Activated naive CD4-positive, alpha-beta T cell treated with anti-CD3 and anti-CD28 coated beads, Interleukin-2, amount 50 U/mL, for 72 hours (primary cell): Measurements from ENCODE around the gene RNGTT. TPM values are rescaled to one million over a fixed set of nuclear protein-coding genes. Genes with fewer than 3 reads are reported as not detected.
"Not testable (repeated sequence)": the region's sequence is repeated elsewhere in the genome, so short reads cannot be mapped to it uniquely, and the experiment has no call there.

Experiments used
- ATAC-seq, 2 donors: fragments of 150-1000 bp; cut with Tn5 transposase; 2 replicates each; pipeline ENCODE4 v1.10.0; 2021; ENCODE audit warnings: mild to moderate bottlenecking in 2 of 2, moderate library complexity in 2 of 2
- DNase-seq, 2 donors: peaks; one replicate each; pipeline ENCODE4 v3.0.0; 2021 to 2022; ENCODE audit warnings: low spot score in 2 of 2
- H3K27ac Mint-ChIP-seq, 2 donors: one replicate each; pipeline ENCODE4 v1.8.0; 2022; ENCODE audit warnings: mild to moderate bottlenecking in 2 of 2, mixed read lengths in 2 of 2
- H3K36me3 Mint-ChIP-seq, 2 donors: one replicate each; pipeline ENCODE4 v1.8.0; 2022; ENCODE audit warnings: mixed read lengths in 2 of 2
- H3K9me3 Mint-ChIP-seq, 2 donors: one replicate each; pipeline ENCODE4 v1.8.0; 2022; ENCODE audit warnings: mixed read lengths in 2 of 2
- total RNA-seq, 2 donors: library from RNA; stranded (reverse); gene quantifications; one replicate each; pipeline ENCODE4 v1.2.3, GENCODE V29; 2022

The RNGTT gene
- total RNA-seq, 2 donors from 2014 or later = 22.3 to 28.7 TPM

DNA sequence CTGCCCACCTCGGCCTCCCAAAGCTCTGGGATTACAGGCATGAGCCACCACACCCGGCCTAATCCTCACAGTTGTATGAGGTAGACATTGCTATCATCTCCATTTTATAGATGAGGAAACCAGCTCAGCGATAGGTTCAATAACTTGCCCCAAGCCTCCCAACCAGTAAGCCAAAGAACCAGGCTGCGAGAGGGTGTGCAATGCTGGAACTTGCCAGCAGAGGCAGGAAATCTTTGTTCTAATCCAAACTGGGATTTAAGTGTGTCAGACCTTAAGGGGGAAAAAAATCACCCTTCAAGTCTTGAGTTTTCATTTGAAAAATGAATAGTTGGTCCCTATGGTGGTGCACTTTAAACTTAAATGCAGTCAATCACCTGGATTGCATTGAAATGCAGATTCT lies 20.1 kb upstream of the RNGTT start:
- DNase-seq (no peak), ATAC-seq (no peak)
- Mint-ChIP-seq H3K9me3 (no peaks in the 10 kb centered on the region), H3K27ac (no peak overlapping the region), H3K36me3 (no peaks in the 10 kb centered on the region)

DNA sequence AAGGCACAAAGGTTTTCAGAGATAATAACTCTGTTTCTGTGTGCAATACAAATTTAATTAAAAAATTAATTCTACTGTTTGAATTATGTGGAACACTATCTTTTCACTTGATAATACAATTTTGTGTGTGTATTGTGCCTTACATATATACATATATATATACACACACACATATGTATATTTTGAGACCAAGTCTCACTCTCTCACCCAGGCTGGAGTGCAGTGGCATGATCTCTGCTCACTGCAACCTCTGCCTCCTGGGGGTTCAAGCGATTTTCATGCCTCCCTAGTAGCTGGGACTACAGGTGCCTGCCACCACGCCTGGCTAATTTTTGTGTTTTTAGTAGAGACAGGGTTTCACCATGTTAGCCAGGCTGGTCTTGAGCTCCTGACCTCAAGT lies 19.7 kb upstream of the RNGTT start:
- not testable (repeated sequence) for H3K27ac Mint-ChIP-seq, H3K9me3 Mint-ChIP-seq, DNase-seq, H3K36me3 Mint-ChIP-seq
- ATAC-seq = peak; percentile 4 to 21

DNA sequence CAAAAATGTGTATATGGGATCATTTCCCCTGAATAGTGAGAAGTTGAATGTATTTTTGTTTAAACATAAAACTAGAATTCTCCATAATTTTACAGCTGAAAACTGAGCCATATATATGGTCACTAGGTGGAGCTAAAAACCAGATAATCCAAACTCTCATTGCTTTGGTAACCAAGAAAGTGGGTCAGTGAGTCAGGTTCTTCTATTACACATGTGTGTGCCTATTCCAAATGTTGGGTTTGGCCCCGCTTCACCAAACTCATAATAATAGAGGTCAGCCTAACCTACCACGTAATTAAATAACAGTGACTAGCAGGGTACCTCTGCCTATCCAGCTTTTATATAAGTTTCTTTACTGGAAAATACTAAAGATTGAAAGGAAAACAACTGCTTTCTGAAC lies 19.3 kb upstream of the RNGTT start:
- peak in 1 of 2 donors; percentile 22 for DNase-seq
- Mint-ChIP-seq H3K36me3 (no peaks in the 10 kb centered on the region), H3K27ac (no peak overlapping the region), H3K9me3 (no peaks in the 10 kb centered on the region)
- peak; percentile 94 to 99 for ATAC-seq

DNA sequence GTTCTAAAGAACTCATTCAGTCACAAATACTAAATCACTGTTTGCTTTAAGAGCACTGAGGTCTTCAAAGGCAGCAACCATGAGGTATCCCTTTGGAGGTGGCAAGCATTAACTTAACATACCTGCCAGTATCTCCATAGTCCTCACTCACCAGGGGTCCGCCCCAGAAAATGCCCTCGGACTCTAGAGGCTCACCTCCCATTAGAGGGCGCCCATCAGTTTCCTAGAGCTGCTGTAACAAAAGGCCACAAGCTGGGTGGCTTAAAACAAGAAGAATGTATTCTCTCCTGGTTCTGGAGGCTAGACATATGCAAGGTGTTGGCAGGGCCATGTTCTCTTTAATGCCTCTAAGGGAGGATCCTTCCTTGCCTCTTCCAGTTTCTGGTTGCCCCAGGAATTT lies 12.0 kb upstream of the RNGTT start:
- ATAC-seq (no peak), DNase-seq (no peak)
- H3K36me3 Mint-ChIP-seq = no peaks in the 10 kb centered on the region
- H3K9me3 Mint-ChIP-seq = no peaks in the 10 kb centered on the region
- no peak overlapping the region for H3K27ac Mint-ChIP-seq

DNA sequence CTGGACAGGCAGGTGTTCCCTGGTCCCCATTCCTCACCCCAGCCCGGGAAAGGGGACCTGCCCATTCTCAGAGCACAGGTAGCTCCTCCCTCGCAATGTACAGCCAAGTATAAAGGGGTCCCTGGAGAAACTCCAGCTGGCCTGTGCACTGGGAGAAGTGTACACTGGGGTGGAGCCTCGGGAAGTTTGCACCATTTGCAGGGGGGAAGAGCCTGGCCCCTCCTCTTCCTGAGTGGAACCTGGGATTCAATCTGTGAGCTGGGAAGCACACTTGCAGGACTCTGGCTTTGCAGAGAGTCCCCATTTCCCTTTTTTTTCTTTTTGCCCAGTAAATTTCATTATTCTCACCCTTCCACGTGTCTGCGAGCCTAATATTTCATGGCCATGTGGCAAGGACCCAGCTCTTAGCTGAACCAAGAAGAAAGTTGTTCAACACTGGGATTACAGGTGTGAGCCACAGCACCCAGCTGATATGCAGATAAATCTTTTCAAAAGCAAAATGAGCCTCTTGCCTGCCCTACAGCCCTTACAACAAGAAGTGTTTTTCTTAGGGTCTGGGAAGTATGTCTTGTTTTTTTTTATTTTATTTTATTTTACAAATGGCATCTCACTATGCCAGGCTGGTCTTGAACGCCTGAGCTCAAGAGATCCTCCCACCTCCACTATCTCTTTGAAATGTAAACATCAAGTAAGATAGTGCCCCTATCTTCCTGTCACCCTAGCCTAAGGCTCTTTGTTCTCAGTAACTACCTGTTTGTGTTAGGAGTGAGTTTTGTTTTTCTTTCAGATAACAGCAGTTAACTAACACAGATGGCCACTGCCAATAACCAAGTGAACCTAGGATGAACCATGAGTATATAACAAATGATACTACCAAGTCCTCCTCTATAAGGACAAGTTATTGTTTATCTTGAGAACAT lies 9.3 kb upstream of the RNGTT start:
- no peaks in the 10 kb centered on the region for H3K9me3 Mint-ChIP-seq
- DNase-seq (no peak), ATAC-seq (no peak)
- H3K27ac Mint-ChIP-seq = no peak overlapping the region
- H3K36me3 Mint-ChIP-seq = peaks cover 0 to 6% of the 10 kb centered on the region in 2 donors

DNA sequence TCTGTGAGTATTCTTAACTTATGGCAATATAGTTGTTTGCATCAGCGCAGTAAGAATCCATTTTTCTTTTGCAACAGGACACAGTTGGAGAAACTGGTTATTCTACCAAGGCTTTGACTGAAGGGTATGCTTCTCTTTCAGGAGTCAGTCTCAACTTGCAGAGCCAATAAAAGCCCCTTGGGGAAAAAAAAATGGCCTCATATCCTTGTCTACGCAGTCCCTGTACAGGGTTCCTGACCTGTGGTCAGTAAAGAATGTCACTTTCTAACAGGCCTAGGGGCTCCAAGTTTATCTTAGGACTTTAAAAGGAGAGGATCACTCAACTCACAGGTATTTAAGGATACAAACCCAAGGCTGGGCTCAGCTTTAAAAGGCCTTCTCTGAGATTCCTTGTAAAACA lies 6.9 kb upstream of the RNGTT start:
- Mint-ChIP-seq H3K9me3 (no peaks in the 10 kb centered on the region), H3K36me3 (peaks cover 5 to 6% of the 10 kb centered on the region in 2 donors), H3K27ac (no peak overlapping the region)
- ATAC-seq (no peak), DNase-seq (no peak)

DNA sequence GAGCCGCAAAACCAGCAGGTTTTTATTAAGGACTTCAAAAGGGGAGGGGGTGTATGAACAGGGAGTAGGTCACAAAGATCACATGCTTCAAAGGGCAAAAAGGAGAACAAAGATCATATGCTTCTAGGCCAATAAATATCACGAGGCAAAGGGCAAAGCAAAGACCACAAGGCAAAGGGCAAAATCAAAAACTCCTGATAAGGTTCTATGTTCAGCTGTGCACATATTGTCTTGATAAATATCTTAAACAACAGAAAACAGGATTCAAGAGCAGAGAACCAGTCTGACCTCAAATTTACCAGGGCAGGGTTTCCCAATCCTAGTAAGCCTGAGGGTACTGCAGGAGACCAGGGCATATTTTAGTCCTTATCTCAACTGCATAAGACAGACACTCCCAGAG lies 5.8 kb upstream of the RNGTT start:
- not testable (repeated sequence) for DNase-seq, ATAC-seq, H3K9me3 Mint-ChIP-seq, H3K36me3 Mint-ChIP-seq, H3K27ac Mint-ChIP-seq

DNA sequence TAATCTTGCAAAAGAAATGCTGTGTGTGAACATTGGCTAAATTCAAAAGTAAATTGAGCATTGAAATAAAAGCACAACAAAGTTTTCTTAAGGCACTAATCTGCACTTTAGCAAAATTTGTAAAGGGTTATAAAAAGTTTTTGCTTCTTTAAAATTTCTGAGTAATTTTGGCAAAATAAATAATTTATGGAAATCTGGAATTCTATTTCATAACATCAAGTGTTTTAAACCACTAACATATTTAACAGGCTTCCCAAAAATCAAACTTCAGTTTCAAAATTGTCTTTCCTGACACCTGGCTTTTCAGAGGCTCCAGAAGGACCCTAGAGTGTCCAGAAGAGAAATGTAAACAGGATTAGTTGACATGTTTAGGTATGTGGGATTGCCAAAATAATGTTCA lies 4.5 kb upstream of the RNGTT start:
- ATAC-seq (no peak), DNase-seq (no peak)
- peaks cover 15 to 17% of the 10 kb centered on the region in 2 donors for H3K36me3 Mint-ChIP-seq
- H3K9me3 Mint-ChIP-seq = no peaks in the 10 kb centered on the region
- H3K27ac Mint-ChIP-seq = no peak overlapping the region

DNA sequence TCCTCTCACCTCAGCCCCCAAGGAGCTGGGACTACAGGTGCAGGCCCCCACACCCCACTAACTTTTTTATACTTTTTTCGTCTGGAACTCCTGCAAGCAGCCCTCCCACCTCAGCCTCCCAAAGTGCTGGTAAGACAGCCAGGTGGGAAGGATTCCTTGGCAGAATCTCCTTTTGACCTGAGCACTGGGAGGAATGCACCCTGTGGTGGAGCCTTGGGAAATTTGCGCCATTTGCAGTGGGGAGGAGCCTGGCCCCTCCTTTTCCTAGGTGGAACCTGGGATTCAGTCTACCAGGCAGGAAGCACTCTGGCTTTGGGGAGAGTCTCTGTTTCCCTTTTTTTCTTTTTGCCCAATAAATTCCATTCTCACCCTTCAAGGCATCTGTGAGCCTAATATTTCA lies 2.3 kb upstream of the RNGTT start:
- Mint-ChIP-seq H3K27ac (peak overlapping the region in 1 of 2 donors; percentile 33), H3K9me3 (no peaks in the 10 kb centered on the region), H3K36me3 (peaks cover 15 to 18% of the 10 kb centered on the region in 2 donors)
- no peak for DNase-seq
- ATAC-seq = no peak

DNA sequence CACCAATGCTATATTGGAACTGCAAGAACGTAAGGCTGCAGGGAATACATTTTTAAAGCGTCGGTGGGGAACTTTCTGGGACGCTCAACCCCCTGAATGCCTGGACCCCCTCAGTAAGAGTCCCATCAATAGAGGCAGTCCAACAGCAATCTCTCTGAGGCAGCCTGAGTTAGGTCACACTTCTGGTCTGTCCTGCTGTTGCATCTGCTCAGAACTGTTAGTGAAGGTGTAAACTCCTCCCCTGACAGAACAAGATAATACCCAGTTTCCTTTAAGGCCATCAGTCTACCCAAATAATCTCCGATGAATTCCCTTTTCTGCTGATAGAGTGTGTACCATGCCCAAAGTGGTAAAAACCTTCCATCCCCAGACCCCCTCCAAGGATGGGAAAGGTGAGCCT lies 1.1 kb upstream of the RNGTT start:
- ATAC-seq (no peak), DNase-seq (no peak)
- peaks cover 18 to 24% of the 10 kb centered on the region in 2 donors for H3K36me3 Mint-ChIP-seq
- peaks cover 0 to under 1% of the 10 kb centered on the region in 2 donors for H3K9me3 Mint-ChIP-seq
- H3K27ac Mint-ChIP-seq = peak overlapping the region in 1 of 2 donors; percentile 57

DNA sequence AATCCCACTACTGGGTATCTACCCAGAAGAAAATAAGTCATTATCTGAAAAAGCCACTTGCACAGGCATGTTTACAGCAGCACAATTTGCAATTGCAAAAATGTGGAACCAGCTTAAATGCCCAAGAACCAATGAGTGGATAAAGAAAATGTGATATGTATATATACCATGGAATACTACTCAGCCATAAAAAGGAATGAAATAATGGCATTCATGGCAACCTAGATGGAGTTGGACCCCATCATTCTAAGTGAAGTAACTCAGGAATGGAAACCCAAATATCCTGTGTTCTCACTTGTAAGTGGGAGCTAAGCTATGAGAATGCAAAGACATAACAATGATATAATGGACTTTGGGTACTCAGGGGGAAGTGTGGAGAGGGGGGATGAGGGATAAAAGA lies 4.6 kb downstream of the RNGTT start:
- Mint-ChIP-seq H3K9me3 (peaks cover 4 to 9% of the 10 kb centered on the region in 2 donors), H3K36me3 (peaks cover 24 to 37% of the 10 kb centered on the region in 2 donors), H3K27ac (no peak overlapping the region)
- no peak for ATAC-seq
- no peak for DNase-seq

DNA sequence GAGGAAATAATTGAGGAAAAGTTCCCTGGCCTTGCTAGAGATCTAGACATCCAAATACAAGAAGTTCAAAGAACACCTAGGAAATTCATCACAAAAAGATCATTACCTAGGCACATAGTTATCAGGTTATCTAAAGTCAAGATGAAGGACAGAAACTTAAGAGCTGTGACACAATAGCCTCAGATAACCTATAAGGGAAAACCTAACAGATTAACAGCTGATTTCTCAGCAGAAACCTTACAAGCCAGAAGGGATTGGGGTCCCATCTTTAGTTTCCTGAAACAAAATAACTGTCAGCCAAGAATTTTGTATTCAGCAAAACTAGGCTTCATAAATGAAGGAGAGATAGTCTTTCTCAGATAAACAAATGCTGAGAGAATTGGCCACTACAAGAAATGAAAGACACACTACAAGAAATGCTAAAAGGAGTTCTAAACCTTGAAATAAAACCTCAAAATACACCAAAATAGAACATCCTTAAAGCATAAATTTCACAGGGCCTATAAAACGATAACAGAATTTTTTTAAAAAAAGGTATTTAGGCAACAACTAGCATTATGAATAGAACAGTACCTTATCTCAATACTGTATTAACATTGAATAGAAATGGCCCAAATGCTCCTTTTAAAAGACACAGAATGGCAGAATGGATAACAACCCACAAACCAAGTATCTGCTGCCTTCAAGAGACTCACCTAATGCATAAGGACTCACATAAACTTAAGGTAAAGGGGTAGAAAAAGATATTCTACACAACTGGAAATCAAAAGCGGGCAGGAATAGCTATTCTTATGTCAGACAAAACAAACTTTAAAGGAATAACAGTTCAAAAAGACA lies 9.7 kb downstream of the RNGTT start:
- H3K27ac Mint-ChIP-seq = no peak overlapping the region

DNA sequence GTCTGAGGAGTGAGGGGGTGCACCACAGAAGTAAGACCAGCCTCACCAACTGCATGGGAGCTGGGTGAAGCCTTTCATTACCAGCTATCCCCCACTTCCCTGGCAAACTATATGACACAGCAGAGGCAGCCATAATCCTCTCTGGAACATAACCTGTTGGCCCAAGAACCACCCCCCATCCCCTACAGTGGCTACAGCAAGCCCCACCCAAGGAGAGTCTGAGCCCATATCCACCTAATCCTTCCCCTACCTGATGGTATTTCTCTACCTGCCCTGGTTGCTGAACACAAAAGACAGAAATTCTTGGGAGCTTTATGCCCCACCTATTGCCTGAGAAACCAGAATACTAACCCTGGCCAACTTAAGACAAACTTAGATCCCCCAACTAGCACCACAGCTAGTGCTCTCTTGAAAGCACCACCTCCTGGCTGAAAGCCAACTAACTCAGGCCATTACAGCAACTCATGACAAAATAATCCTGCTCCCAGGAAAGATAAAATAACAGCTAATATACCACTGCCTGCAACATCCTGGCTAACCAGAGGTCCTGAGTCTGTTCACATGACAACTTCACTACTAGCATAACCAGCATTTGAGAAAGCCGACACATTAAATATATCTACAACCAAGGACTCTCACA lies 11.2 kb downstream of the RNGTT start:
- DNase-seq (no peak), ATAC-seq (no peak)
- Mint-ChIP-seq H3K9me3 (peaks cover 9 to 10% of the 10 kb centered on the region in 2 donors), H3K27ac (peak overlapping the region in 1 of 2 donors; percentile 32), H3K36me3 (peaks cover 14 to 49% of the 10 kb centered on the region in 2 donors)

More for the DNA sequence above, 9.7 kb downstream of the RNGTT start:
- peaks cover 9 to 10% of the 10 kb centered on the region in 2 donors for H3K9me3 Mint-ChIP-seq
- peaks cover 14 to 49% of the 10 kb centered on the region in 2 donors for H3K36me3 Mint-ChIP-seq
- ATAC-seq = no peak
- DNase-seq = no peak

DNA sequence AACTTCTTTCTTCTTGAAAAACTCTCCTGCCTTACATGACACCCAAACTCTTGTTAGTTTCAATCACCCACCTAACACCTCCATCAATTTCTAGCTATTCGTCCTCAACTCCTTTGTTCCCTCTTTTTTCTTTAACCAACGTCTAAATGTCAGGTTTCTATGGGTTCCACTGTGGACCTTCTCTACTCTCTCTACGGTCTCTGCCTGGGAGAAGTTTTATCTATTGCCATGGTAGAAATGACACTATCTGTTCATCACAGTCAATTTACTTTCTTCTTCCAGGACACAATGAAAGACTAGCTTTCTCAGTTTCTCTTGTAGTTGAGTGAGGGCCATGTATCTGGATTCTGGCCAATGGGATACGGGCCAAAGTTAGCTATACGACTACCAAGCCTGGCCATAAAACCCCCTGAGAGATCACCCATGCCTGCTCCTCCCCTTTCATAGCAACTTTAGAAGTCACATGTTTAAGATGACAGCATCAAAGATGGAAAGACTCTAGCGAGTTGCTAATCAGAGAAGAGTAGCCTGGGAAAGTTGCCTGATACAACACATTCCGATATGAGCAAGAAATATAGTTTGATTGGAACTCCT lies 17.9 kb downstream of the RNGTT start:
- Mint-ChIP-seq H3K36me3 (peaks cover 2% of the 10 kb centered on the region in 2 donors), H3K9me3 (no peaks in the 10 kb centered on the region), H3K27ac (no peak overlapping the region)
- DNase-seq (no peak), ATAC-seq (no peak)

DNA sequence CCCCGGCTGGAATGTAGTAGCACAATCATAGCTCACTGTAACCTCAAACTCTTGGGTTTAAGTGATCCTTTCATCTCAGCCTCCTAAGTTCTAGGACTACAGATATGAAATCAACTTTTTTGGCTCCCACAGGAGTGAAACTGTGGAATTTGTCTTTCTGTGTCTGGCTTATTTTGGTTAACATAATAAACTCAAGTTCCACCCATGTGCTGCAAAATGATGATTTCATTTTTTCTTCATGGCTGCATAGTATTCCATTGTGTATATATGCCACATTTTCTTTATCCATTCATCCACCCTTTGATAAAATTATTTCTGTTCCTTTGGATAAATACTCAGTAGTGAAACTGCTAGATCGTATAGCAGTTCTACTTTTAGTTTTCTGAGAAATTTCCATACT lies 29.9 kb downstream of the RNGTT start:
- no peak overlapping the region for H3K27ac Mint-ChIP-seq
- H3K9me3 Mint-ChIP-seq = peaks cover 26 to 30% of the 10 kb centered on the region in 2 donors
- H3K36me3 Mint-ChIP-seq = peaks cover 67 to 72% of the 10 kb centered on the region in 2 donors
- ATAC-seq = no peak
- DNase-seq = no peak

DNA sequence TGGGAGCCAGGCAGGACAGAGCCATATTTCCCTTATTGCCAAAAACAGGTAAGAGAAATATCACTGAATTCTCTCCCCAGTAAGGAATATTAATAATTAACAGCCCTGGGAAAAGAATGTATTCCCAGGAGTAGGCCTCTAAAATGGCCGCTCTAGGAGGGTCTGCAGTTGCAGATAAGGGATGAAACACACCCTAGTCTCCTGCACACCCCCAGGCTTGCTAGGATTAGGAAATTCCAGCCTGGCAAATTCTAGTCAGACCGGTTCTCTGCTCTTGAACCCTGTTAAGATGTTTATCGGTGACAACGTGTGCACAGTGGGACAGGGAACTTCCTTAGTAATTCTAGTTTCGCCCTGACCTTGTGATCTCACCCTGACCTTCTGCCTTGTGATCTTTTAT lies 31.4 kb downstream of the RNGTT start:
- H3K9me3 Mint-ChIP-seq = peaks cover 17 to 24% of the 10 kb centered on the region in 2 donors
- not testable (repeated sequence) for DNase-seq, ATAC-seq
- H3K27ac Mint-ChIP-seq = peak overlapping the region in 1 of 2 donors; percentile 57
- peaks cover 52 to 58% of the 10 kb centered on the region in 2 donors for H3K36me3 Mint-ChIP-seq
